Activated CD4-positive, alpha-beta T cell treated with anti-CD3 and anti-CD28 coated beads for 1 hour (primary cell): ENCODE results near the gene PARD3B.

ENCODE experiments used
- DNase-seq: peaks from one replicate; pipeline ENCODE4 v3.0.0-alpha.2; 2020

PARD3B gene

DNA sequence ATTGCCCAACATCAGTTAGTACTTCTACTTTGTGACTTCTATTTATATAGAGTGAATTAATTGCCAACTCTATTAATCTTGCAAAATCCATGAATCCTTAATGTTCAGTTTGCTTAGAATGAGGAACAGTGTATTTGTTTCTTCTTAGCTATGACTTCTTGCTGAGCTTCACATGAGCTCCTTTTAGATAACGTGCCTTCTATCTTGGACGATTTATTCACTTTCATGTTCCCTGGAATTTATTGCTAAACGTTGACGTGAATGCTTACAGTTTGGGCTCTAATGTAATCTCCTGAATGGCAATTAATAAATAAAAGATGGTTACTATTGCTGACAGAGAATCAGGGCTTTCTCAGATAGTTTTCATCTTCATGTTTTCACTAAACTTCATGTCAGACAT lies 752.6 kb downstream of the PARD3B start:
- DNase-seq, result no peak

DNA sequence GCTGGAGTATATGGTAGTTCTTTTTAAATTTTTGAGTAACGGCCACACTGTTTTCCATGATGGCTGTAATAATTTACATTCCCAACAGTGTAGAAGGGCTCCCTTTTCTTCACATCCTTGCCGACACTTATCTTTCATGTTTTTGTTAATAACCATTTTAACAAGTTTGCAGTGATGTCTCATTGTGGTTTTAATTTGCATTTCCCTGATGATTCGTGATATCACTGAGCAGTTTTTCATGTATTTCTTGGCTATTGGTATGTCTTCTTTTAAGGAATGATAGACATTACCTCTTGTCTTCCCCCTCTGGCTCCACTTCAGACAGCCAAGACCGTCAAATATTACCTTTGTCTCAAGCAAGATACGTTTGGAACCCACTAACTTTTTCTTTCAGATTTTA lies 765.9 kb downstream of the PARD3B start:
- no peak for DNase-seq

DNA sequence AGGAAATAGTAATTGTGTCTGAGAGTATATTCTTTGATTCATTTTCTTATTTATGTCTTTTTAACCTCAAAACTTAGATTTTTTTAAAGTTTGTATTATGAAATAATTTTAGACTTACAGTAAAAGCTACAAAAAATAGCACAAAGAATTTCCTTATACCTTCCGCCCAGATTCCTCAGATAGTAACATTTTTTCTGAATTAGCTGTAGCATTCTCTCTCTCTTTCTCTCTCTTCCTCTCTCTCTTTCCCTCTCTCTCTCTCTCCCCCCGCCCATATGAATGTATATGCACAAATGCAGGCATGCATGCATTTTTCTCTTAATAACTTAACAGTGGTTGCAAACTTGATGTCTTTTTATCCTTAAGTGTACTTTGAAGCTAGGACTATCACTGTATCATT lies 776.0 kb downstream of the PARD3B start:
- no peak for DNase-seq

DNA sequence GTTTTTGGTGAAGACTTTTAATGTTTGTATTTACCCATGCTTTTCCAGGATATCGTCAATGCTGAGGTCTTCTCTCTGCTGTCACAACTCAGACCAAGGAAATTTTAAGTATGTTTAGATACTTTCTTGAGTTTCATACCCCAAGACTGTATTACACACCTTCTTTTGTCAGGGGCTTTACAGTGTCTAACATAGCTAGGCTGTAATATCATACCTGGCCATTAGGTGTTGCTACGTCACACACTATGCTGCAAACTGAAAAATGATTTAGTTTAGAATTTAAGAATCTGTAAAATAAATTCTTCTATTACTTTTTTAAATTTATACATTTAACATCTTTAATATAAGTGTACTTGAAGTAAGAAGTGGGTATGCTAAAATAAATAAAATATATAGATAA lies 778.7 kb downstream of the PARD3B start:
- DNase-seq, result no peak

DNA sequence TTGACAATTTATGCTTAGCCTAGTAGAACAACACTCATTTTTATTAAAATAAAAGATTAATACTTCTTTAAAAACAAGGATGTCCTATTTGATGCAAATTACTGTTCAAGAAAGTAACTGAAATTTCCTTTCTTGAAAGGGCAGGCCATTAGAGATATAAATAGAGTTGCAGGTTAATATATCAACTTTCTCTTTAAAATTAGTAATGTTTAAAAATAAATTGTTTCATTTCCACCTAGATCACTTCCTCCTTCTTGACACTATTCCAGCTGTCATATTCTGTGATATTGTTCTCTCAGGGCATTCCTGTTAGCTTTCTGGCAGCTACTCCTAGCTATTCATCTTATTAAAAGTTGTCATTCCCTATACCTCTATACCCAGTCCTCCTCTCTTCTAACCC lies 779.1 kb downstream of the PARD3B start:
- DNase-seq, result no peak

- DNase-seq, result no peak
Observed at GRCh38 chr2:205333351-205333750, 788.1 kb downstream of the PARD3B start.

GRCh38 chr2:205337274-205337673 lies 792.0 kb downstream of the PARD3B start:
- no peak for DNase-seq

DNA sequence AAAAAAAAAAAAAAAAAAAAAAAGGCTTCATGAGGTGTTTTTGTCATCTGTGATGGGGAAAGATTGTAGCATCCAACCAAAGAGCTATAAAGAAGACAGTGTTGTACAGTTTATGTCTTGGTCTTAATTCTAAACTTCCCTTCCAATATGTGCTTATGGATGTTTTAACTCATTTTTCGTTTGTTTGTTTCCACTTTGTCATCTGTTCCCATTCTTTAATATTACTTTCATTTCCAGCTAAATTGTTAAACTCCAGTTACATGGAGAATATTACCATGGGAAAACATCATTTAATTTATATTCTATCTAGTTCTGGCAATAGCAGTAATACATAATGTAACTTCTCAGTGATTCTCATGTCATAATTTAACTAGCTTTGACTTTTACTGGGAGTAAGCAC lies 792.9 kb downstream of the PARD3B start:
- no peak for DNase-seq

- no peak for DNase-seq
Observed at GRCh38 chr2:205343103-205343502, 797.8 kb downstream of the PARD3B start.

GRCh38 chr2:205346649-205347048 lies 801.4 kb downstream of the PARD3B start:
- no peak for DNase-seq

GRCh38 chr2:205347899-205348298 lies 802.6 kb downstream of the PARD3B start:
- DNase-seq, result no peak

DNA sequence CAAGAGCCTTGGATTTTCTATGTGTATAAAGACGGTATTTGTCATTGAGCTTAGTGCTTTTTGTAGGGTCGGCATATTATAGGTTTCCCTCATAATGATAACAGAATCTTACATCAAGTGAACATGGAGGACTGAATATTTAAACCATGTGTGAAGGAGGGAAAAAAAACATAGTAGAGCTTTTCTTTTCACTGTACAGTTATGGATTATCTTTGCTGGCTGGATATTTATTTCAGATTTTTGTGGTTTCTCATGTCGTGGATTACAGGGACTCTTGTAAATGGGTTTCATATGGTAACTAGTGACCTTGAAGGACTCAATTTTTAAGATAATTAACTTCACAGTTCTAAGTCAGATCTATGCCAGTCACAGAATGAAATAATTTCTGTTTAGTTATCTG lies 806.8 kb downstream of the PARD3B start:
- no peak for DNase-seq

GRCh38 chr2:205352593-205352992 lies 807.3 kb downstream of the PARD3B start:
- no peak for DNase-seq

DNA sequence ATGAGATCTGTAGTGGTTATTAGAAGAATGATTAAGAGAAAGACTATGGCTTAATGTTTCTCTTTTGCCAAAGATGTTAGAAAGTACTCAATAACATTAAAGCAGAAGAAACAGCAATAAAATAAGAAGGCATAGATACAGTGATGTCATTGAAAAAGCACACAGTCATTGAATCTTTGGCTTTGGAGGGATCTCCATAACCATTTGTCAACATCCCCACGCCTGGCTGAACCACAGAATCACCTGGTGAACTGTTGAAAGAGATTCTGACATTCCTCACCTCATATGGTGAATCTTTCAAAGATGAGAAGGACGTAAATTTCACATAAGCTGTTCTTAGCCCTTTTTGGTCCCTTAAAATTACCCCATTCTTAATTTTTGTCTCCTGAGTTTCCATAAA lies 812.5 kb downstream of the PARD3B start:
- DNase-seq, result no peak

GRCh38 chr2:205358351-205358815 lies 813.1 kb downstream of the PARD3B start:
- DNase-seq, result no peak

DNA sequence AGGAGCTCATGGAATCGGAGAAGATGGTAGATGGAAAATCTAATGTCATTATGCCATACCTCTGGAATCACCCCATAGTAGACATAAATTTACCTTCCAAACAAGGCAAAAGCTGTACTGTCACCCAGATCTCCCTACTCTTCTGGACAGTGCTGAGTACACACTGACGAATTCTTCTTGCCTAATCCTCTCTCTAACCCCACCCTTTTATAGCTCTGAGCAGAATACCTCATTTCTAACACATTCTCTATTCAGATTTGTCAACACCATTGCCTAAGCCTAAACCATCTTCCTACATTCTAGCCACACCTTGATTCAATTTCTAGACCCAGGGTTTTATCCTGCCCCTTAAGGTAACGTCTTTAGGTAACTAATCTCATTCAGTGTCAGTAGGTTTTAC lies 816.0 kb downstream of the PARD3B start:
- DNase-seq, result no peak

DNA sequence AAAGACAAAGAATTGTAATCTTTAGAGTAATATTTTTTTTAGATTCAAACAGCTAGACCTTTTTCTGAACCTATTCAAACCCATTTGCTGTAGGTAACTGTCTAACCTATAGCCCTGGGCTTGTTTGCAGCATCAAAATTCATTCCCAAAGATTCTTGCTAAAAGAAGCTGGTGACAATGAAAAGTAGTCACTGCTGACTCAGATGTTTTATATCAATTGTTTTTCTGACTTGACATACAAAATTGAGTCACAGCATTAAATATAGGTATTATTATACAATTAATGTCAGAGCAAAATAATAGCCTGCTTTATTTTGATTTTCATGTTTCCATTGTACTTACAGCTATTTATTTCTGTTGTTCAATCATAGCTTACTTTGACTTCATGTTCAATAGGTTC lies 816.7 kb downstream of the PARD3B start:
- DNase-seq, result no peak

DNA sequence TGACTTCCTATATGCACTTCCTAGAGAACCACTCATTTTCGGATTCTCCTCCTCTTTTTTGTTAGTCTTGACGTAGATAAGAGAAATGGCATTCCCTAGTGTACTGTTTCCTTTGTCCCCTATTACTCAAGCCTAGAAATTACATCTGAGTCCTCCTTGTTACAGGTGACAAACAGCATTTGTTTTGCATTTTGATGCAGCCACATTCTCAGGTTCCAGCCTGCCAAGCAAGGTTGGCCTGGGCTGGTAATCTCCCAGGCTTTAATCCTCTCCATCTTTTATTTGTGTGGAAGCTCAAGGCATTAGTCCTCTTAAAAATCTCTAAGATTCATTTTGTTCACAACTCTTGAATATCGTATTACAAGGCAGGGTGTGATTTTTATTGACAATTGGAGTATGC lies 819.0 kb downstream of the PARD3B start:
- DNase-seq, result no peak

GRCh38 chr2:205366336-205367060 lies 821.2 kb downstream of the PARD3B start:
- DNase-seq, result no peak

DNA sequence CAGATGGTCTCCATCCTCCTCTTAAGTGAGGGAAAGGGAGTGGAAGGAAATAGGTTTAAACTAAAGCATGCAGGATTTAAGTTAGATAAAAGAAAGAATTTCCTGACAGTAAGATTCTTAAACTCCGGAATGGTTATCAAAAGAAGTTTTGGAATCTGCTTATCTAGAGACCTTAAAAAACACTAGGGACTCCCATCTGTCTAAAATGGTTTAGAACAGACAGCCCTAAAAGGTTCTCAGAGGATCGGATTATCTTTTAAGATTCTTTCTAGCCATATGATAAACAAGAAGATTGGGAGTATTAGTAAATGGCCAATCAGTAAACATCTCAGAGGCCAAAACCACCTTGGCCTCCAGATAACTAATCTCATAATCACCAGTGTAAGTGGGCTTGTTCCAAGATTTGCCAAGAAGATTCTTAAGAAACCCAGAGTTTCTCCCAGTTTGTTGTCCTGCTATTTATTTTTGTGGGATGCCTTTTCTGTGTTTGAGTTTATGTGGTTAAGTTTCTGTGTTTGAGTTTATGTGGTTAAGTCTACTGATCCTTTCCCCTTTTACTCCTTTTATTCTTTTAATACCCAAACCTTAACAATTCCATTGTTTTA lies 822.2 kb downstream of the PARD3B start:
- no peak for DNase-seq

- DNase-seq, result no peak
Observed at GRCh38 chr2:205369813-205370212, 824.5 kb downstream of the PARD3B start.

GRCh38 chr2:205370726-205371125 lies 825.5 kb downstream of the PARD3B start:
- no peak for DNase-seq

DNA sequence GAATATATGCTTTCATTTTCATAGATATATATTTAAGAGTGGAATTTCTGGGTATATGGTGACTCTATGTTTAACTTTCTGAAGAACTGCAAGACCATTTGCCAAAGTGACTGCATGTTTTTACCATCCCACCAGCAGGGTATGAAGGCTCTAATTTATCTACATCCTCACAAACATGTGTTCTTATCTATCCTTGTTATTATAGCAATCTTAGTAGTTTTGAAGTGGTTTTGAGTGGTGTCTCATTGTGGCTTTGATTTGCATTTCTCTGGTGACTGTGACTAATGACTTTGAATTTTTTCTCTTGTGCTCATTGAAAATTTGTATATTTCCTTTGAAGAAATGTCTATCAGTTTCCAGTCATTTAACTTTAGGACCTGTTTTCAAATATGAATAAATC lies 826.9 kb downstream of the PARD3B start:
- no peak for DNase-seq

GRCh38 chr2:205375461-205376448 lies 830.5 kb downstream of the PARD3B start:
- DNase-seq, result no peak
